Left cardiac atrium (tissue), 4 donors: ENCODE results near the gene SERPINA6. TPM values are rescaled to one million over a fixed set of nuclear protein-coding genes. Genes with fewer than 3 reads are reported as not detected.
"Not testable (repeated sequence)": the region's sequence is repeated elsewhere in the genome, so short reads cannot be mapped to it uniquely, and the experiment has no call there.

Experiments
- ATAC-seq, 2 donors: fragments of 200-7000 bp; cut with Tn5 transposase; one replicate each; pipeline ENCODE4 v1.9.1; 2020; ENCODE audit warnings: mild to moderate bottlenecking in 2 of 2, moderate library complexity in 2 of 2
- DNase-seq: peaks from one replicate; pipeline ENCODE4 v3.0.0-alpha.2; 2020
- intact Hi-C, 2 donors: fragments of 100-400 bp; cut with DNase I; formaldehyde crosslinking; loops; one replicate each; pipeline versions ENCODE4 v1.14.1 to v1.15.1; 2022 to 2023
- total RNA-seq, 2 donors: library from RNA; stranded (reverse); fragmentation: NEBNext Ultra II Directional; extraction: Animal tissue kit (Norgen Biotek cat#: 25700); gene quantifications; one replicate each; pipeline ENCODE4 v1.2.1, GENCODE V29; 2021
- donor health status: DM: no; HTN: yes; CAD: no.
- donor health status: DM: no; HTN: yes; CAD: no; lungs with severe emphysema.
- donor health status: DM: yes; HTN: yes; CAD: no.
- donor health status: Dilated cardiomyopathy.

SERPINA6 gene
- total RNA-seq, 2 donors from 2014 or later = not detected

DNA sequence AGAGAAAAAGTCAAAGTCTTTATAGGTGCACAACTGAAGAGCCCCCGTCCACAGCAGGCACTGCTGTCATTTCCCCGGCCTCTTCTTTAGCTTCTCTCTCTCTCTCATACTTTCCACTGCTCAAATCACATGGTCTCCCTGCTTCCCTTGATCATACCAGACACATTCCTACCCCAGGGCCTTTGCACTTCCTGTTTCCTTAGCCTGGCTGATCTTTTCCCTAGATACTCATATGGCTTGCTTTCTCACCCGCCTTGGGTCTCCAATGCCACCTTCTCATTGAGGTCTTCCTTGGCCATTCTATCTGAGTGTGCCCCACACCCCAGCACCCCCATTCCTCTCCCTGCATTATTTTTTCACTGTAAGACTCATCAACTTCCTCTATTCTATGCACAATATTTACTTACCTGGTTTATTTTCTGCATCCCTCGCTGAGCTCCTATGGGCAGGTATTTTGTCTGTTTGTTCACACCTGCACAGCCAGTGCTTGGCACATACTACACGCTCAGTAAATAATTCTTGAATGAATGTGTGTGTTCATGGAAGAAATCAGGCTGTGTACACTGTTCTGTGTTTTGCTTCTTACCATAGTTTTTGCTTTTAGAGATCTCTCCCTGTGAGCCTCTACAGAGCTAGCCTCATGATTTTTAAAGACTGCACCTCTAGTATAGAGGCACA is 33.4 kb upstream of the SERPINA6 start:
- no peak for DNase-seq
- no peak for ATAC-seq
- intact Hi-C loops = loop anchor here in 1 of 2 donors (10.0 kb wide), 1 partner anchor 128 kb away; no protein-coding TSS in a partner anchor

DNA sequence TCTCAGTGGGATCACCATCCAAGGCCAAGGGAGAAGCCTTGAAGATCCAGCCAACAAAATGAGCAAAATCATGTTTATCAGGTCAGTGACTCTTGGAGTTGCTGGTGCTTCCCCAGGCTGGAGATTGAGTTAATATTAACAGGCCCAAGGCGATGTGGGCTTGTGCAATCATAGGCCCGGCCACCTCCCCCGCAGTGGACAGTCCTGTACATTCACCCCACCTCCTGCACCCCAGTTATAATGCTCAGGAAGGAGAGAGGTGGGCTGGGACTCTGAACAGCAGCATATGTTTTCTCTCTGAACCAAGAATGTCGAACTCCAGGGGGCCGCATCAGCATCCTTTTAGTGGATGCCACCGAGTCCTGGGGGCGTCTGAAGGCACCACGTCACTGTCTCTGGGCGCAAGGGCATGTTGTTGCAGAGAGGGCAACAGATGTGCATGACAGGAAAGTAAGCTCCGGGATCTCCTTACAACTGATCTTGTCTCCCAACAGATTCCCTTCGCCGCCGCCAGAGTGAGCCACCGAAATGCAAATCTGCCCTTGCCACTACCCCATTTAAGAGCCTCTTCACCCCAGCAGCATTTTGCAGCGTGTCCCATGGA is 32.2 kb upstream of the SERPINA6 start:
- DNase-seq (peak; percentile 37), ATAC-seq (peak in 1 of 2 donors; percentile 47)
- intact Hi-C loops = loop anchor here in 1 of 2 donors (10.0 kb wide), 1 partner anchor 130 kb away; no protein-coding TSS in a partner anchor

DNA sequence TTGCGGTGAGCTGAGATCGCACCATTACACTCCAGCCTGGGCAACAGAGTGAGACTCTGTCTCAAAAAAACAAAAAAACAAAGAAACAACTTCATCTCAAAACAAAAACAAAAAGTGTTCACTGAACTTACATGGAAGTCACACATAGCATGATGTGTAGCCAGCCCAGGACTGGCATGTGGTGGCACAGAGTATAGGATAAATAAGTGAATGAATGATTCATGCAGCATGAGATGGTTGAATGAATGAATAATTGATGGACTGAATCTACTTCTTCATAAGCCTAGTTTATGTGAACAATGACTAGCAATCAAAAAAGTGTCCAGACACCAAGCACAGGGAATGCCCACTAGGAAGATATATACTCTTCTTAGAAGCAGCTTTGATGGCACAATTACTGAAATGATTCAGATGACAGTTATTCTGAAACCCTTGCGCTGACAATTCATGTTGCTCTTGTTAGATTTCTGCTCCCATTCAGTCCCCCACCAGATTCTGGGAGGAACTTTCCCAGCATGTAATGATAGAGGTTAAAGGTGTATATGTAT is 31.6 kb upstream of the SERPINA6 start:
- intact Hi-C loops = loop anchor here in 1 of 2 donors (10.0 kb wide), 1 partner anchor 130 kb away; no protein-coding TSS in a partner anchor
- DNase-seq = no peak
- ATAC-seq = no peak

DNA sequence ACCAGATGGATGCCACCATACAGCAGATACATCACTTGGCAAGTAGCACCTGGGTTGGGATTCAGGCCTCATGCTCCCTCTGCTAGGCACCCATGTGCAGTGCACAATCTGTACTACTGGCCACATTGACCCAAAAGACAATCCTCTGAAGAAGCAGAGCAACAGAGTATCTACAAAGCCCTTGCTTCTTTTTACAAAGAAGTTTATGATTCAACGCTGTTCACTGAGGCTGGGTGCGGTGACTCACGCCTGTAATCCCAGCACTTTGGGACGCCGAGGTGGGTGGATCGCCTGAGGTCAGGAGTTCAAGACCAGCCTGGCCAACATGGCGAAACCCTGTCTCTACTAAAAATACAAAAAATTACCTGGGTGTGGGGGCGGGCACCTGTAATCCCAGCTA is 31.1 kb upstream of the SERPINA6 start:
- not testable (repeated sequence) for DNase-seq, ATAC-seq
- intact Hi-C loops = loop anchor here in 1 of 2 donors (10.0 kb wide), 1 partner anchor 131 kb away; no protein-coding TSS in a partner anchor

DNA sequence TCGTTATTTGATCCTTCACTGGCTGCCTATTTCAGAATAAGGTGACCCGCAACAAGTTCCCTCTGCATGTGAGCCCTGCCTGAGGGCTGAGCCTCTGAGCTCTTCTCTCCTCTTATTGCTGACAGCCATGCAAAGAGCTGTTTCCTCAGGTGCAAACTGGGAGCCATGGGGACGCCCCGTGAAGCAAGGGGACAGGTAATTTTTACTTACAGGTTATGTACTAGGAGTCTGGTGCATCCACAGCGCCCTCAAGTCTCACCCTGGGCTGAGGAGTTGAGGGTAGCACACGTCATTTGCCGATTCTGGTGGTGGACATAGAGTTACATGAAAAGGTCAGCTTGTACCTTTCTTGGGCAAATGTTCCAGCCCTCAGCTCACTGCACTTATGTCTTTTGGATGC is 26.1 kb upstream of the SERPINA6 start:
- DNase-seq (no peak), ATAC-seq (no peak)
- intact Hi-C loops = no loop called here

DNA sequence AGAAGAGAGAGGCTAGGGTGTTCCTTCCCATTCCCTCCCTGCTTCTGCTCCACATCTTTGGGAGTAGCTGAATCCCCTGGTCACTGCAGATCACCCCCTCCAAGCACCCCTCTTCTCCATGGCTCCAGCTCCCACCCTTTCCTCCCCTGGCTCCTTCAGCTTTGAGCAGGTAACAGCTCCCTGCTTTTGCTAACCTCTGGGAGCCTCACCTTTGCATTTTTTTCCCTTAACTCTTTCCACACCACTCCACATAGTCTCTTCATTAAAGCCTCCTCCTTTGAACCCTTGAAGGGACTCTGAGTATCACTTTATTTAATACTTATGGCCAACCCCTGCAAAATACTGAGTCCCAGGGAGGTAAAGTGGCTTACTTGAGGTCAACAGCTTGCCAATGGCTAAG is 25.7 kb upstream of the SERPINA6 start:
- ATAC-seq (no peak), DNase-seq (no peak)
- intact Hi-C loops = no loop called here

DNA sequence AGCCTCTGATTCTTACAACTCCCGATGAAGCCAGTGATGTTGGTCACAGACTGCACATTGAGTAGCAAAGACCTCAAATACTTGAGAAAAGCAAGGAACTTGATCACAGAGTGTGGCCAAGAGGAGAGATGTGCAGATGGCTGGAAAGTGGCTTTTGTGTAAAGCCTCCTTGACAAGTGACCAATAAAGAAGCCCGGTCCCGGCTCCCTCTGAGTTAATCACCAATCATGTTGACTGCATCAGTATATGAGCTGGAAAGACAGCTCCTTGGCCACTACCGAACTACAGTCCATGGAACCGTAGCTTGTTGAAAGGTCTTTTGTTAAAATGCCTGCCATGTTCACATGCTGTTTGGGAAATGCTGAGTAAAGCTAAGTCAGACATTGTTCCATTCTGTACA is 23.7 kb upstream of the SERPINA6 start:
- no peak for ATAC-seq
- intact Hi-C loops = no loop called here

DNA sequence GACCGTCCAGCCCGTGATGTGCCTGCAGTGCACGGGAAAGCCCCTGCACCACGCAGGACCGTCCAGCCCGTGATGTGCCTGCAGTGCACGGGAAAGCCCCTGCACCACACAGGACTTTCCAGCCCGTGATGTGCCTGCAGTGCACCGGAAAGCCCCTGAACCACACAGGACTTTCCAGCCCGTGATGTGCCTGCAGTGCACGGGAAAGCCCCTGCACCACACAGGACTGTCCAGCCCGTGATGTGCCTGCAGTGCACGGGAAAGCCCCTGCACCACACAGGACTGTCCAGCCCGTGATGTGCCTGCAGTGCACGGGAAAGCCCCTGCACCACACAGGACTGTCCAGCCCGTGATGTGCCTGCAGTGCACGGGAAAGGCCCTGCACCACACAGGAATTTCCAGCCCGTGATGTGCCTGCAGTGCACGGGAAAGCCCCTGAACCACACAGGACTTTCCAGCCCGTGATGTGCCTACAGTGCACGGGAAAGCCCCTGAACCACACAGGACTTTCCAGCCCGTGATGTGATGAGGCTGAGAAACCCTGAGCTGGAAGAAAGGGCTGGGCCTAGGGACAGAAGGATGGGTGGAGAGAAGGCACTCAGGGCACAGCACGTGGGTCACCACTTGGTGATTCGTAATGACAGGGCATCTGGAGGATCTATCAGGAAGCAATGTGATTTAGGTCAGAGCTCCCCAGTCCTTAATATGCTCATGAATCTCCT is 23.1 kb upstream of the SERPINA6 start:
- intact Hi-C loops, DNase-seq, ATAC-seq: not testable (repeated sequence)

More for the DNA sequence above, 23.7 kb upstream of the SERPINA6 start:
- no peak for DNase-seq

DNA sequence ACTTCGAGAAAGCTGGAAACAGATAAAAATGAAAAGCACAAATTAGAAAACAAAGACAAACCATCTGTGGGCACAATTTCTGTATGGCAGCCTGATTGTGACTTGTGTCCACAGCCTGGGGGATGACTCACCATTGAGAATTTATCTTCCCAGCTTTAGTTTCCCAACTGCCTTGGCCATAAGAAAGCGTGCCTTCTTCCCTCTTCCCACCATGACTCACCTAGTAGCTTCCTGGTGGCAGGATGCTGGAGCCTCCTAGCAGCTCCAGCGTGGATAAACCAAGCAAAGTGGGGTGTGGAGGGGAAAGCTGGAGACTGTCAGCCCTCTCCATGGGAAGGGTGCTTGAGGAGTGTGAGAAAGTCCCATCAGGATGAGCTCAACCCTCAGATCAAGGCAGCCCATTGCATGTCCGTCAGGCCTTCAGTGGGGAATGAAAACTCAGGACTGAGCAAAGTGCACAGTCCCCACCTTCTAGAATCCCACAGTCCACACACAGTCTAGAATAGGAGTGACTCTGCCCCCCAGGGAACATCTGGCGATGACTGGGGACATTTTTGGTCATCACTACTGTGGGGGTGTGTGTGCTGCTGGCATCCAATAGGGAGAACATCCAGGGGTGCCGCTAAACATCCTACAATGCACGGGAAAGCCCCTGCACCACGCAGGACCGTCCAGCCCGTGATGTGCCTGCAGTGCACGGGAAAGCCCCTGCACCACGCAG is 22.4 kb upstream of the SERPINA6 start:
- intact Hi-C loops = no loop called here
- no peak for ATAC-seq
- no peak for DNase-seq

DNA sequence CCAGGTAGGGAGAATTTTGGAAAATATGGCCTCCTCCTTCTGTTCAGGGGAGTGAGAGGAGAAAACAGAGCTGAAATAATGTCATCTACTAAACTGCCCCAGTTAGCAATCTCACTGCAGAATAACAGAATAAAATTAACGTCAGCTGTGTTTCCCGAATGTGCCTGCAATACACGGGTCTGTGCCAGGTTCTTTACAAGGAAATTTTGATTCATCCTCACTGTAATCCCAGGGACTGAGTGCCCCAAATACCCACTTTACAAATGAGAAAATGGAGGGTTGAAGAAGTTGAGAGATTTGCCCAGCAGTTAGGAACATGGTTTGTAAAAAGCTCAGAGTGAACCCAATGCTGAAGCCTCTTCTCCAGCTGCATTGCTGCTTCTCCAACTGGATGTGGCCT is 21.3 kb upstream of the SERPINA6 start:
- ATAC-seq (no peak), DNase-seq (no peak)
- intact Hi-C loops = no loop called here

DNA sequence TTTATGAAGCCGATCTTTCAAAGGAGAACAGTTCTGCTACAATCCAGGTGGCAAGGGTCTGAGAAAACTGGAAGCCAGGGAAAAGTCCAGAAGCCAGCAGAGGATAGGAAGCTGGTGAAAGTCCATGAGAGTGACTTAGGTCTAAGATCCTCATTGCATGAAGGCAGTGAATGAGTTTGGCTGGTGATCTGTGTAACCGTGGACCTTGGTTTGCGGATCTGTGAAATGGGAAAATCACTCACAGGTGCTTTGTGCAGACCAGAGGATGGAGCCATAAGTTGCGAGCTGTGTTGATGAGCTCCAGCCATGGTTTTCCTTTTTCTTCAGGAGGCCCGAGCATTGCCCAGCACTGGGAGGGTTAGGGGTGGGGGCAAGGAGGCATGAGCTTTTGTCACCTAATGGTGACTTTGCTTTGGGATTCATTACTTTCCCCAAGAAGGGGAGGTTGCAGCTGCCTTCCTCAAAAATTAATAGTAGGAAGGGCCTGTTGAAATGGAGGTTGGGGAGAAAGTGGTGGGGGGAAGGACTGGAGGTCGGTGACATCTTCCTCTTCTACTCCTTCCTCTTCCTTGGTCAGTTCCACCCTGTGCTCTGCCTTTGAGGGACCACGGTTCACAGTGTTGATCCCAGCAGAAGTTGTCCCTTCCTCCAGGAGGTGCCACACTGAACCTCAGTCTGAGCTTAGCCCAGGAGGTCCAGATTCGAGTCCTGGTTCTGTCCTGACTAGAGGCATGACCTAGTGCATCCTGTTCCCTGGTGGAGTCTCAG is 20.3 kb upstream of the SERPINA6 start:
- intact Hi-C loops = no loop called here
- ATAC-seq (no peak), DNase-seq (no peak)

DNA sequence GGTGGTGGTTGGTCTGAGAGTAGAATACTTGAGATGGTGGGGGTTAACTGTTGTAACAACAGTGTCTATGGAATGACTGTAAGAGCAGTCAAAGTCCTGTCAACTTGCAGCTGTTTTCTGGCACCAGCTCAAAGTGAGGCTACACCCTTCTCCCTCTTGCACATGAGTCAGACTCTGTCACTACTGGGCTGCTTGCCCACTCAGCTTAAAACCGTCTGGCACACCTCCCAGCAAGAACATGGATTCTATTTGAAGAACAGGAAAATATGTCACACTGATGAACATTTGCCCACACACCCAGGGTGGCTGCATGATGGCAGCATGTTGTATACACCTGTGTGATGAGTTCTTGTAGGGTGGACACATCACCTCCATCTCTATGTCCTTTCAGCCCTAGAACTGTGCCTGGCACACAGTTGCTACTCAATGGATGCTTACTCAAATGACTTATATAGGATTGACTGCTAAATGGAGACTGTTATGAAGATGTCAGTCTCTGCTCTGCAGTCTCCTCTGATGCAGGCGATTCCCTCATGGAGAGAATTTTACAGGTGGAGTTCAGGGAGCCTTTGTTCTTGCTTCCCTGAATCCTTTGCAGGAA is 19.3 kb upstream of the SERPINA6 start:
- intact Hi-C loops = no loop called here
- peak; percentile 94 to 96 for ATAC-seq
- DNase-seq = peak; percentile 94

DNA sequence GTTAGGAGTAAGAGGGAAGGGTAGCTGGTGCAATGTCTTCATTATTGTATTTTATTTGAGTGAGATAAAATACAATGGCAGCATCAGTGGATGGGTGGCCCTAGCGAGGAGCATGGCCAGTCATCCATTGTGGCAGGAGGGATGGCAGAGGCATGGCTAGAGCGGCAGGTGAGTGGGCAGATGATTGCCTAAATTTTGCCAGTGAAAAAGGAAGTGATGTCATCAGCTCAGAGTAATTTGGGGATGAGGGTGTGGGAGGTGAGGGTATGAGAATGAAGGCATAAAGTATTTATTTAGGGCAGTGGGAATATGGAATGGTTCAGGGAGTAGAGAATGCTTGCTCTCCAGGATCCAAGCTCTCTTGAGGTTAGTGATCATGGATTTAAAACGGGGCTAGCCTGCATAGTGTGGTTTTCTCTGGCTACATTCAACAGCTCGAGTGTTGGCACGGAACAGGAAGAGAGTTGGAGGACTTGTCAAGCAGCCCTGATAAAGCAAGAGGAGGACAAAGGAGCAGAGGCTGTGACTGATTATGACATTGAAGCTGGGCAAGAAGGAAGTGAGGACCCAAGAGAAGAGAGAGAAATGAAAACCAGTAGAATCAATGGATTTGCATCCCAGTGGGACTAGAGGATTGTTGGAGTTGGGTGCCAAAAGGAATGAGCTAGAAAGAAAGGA is 18.7 kb upstream of the SERPINA6 start:
- ATAC-seq = peak; percentile 43 to 66
- DNase-seq = no peak

DNA sequence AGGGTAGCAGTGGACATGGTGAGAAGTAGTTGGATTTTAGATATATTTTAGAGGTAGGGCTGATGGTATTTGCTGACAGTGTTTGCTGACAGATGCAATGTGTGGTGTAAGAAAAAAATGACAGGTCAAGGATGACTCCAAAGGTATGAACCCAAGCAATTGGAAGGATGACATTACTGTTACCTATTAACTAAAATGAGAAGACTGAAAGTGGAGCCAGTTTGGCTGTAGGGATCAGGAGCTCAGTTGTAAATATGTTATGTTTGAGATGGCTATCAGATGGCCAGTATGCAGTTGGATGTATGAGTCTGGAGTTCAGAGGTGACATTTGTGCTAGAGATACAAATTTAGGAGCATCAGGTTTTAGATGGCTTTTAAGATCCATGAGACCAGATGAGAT is 17.4 kb upstream of the SERPINA6 start:
- no peak for ATAC-seq
- DNase-seq = no peak
- intact Hi-C loops = no loop called here

More for the DNA sequence above, 18.7 kb upstream of the SERPINA6 start:
- intact Hi-C loops = no loop called here

DNA sequence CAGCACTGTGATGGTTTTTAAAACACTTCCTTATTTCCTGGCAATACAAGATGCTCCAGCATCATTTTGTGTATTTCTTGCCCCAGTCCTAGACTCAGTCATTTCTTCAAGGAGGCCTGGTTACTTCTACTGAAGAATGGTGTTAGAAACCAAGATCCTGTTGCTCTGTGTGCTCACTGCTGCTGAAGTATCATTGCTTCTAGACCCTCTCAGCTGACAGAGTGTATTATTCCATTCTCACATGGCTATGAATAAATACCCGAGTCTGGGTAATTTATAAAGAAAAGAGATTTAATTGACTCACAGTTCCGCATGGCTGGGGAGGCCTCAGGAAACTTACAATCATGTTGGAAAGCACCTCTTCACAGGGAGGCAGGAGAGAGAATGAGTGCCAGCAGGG is 14.9 kb upstream of the SERPINA6 start:
- no peak for DNase-seq
- intact Hi-C loops = no loop called here
- ATAC-seq = no peak

DNA sequence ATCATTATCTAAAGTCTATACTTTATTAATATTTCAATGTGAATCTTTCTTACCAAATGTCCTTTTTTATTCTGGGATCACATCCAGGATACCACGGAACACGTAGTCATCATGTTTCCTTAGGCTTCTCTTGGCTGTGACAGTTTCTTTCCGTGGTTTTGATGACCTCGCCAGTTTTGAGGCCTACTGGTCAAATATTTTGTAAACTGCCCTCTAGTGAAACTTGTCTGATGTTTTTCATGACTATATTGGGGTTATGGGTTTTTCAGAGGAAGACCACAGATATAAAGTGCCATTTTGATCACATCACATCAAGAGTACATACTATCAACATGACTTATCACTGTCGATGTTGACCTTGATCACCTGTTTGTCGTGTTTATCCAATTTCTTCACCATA is 14.1 kb upstream of the SERPINA6 start:
- no peak for ATAC-seq
- DNase-seq = no peak
- intact Hi-C loops = no loop called here

DNA sequence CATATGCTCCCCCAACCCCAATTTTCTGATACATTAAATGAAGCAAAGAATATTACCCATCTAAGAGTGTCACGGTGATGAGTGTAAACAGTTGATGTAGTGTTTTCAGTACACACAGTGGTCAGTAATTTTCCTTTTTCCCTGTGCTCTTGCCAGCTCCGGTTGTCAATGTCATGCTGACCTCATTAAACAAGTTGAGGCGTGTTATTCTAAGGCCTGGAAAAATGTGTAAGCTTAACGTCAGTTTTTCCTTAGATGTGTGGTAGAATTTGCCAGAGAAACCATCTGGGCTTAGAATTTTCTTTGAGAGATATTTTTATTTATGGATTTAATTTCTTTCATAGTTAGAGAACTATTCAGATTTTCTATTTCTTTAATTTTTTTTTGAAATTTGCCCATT is 11.7 kb upstream of the SERPINA6 start:
- ATAC-seq (no peak), DNase-seq (no peak)
- intact Hi-C loops = no loop called here

DNA sequence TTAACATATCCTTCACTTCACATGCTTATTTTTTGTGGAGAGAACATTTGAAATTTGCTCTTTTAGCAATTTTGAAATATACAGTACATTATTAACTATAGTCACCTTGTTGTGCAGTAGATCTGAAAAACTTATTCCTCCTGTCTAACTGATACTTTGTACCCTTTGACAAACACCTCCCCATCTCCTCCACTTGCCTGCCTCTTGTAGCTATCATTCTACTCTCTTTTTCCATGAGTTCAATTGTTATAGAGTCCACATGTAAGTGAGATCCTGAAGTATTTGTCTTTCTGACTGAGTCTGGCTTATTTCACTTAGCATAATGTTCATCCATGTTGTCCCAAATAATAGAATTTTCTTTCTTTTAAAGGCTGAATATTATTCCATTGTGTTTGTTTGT is 9.5 kb upstream of the SERPINA6 start:
- ATAC-seq (no peak), DNase-seq (no peak)
- intact Hi-C loops = no loop called here
